Activated T-helper 17 cell treated with anti-CD3 and anti-CD28 coated beads, Interleukin-2, amount 50 U/mL, for 72 hours (primary cell): Measurements from ENCODE around the gene BSND. TPM values are rescaled to one million over a fixed set of nuclear protein-coding genes. Genes with fewer than 3 reads are reported as not detected.
"Not testable (repeated sequence)": the region's sequence is repeated elsewhere in the genome, so short reads cannot be mapped to it uniquely, and the experiment has no call there.

Source experiments
- ATAC-seq: fragments of 150-1000 bp; cut with Tn5 transposase; replicated peaks from 2 replicates; pipeline ENCODE4 v1.10.0; 2021; ENCODE audit warnings: mild to moderate bottlenecking, moderate library complexity
- H3K27ac Mint-ChIP-seq: one replicate; pipeline ENCODE4 v1.8.0; 2022; ENCODE audit warnings: mixed read lengths
- H3K27me3 Mint-ChIP-seq: one replicate; pipeline ENCODE4 v1.8.0; 2022; ENCODE audit warnings: mixed read lengths
- H3K36me3 Mint-ChIP-seq: one replicate; pipeline ENCODE4 v1.8.0; 2022; ENCODE audit warnings: low read depth, mild to moderate bottlenecking, mixed read lengths
- H3K4me1 Mint-ChIP-seq: one replicate; pipeline ENCODE4 v1.8.0; 2022; ENCODE audit warnings: mixed read lengths
- H3K4me3 Mint-ChIP-seq: one replicate; pipeline ENCODE4 v1.8.0; 2022; ENCODE audit warnings: mild to moderate bottlenecking, mixed read lengths
- H3K9me3 Mint-ChIP-seq: one replicate; pipeline ENCODE4 v1.8.0; 2022; ENCODE audit warnings: mixed read lengths
- total RNA-seq, 2 donors: library from RNA; stranded (reverse); gene quantifications; one replicate each; pipeline ENCODE4 v1.2.3, GENCODE V29; 2022

BSND gene
- total RNA-seq: under 1 TPM; 0.05 to 0.06 TPM

- no peak for ATAC-seq
- Mint-ChIP-seq H3K9me3 (no peaks in the 10 kb centered on the region), H3K27ac (no peak within 1 kb of the TSS), H3K36me3 (no peaks in the 10 kb centered on the region), H3K4me3 (no peak within 1 kb of the TSS), H3K4me1 (peaks cover 18% of the 10 kb centered on the region), H3K27me3 (peaks cover 11% of the 10 kb centered on the region)
Observed at GRCh38 chr1:54998677-54999076, at the start of gene BSND. Gene BSND, plus strand, starts transcription at chr1:54998933. Its CDS starts 254 bp downstream, at chr1:54999187.

GRCh38 chr1:54949053-54949452, 49.7 kb upstream of the BSND start:
- Mint-ChIP-seq H3K4me3 (peak overlapping the region; percentile 20), H3K27me3 (no peaks in the 10 kb centered on the region), H3K9me3 (no peaks in the 10 kb centered on the region), H3K27ac (peak overlapping the region; percentile 80), H3K4me1 (peaks cover 27% of the 10 kb centered on the region), H3K36me3 (no peaks in the 10 kb centered on the region)
- ATAC-seq: peak; percentile 73

GRCh38 chr1:54950006-54950368, 48.7 kb upstream of the BSND start:
- peaks cover 24% of the 10 kb centered on the region for H3K4me1 Mint-ChIP-seq
- ATAC-seq: no peak
- no peaks in the 10 kb centered on the region for H3K36me3 Mint-ChIP-seq
- H3K4me3 Mint-ChIP-seq: peak overlapping the region; percentile 20
- no peaks in the 10 kb centered on the region for H3K27me3 Mint-ChIP-seq
- H3K27ac Mint-ChIP-seq: no peak overlapping the region
- no peaks in the 10 kb centered on the region for H3K9me3 Mint-ChIP-seq

- ATAC-seq: peak; percentile 65
- no peak overlapping the region for H3K27ac Mint-ChIP-seq
- H3K4me3 Mint-ChIP-seq: peak overlapping the region; percentile 20
- no peaks in the 10 kb centered on the region for H3K36me3 Mint-ChIP-seq
- peaks cover 18% of the 10 kb centered on the region for H3K4me1 Mint-ChIP-seq
- H3K9me3 Mint-ChIP-seq: no peaks in the 10 kb centered on the region
- H3K27me3 Mint-ChIP-seq: no peaks in the 10 kb centered on the region
Observed at GRCh38 chr1:54950369-54951163, 48.2 kb upstream of the BSND start.

GRCh38 chr1:54951810-54952226, 46.9 kb upstream of the BSND start:
- Mint-ChIP-seq H3K27ac (no peak overlapping the region), H3K4me1 (peaks cover 14% of the 10 kb centered on the region), H3K36me3 (no peaks in the 10 kb centered on the region), H3K9me3 (no peaks in the 10 kb centered on the region), H3K27me3 (no peaks in the 10 kb centered on the region), H3K4me3 (no peak overlapping the region)
- no peak for ATAC-seq

- no peak for ATAC-seq
- Mint-ChIP-seq H3K36me3 (no peaks in the 10 kb centered on the region), H3K27ac (no peak overlapping the region), H3K4me1 (peaks cover 14% of the 10 kb centered on the region), H3K4me3 (no peak overlapping the region), H3K9me3 (peaks cover 9% of the 10 kb centered on the region), H3K27me3 (peaks cover 7% of the 10 kb centered on the region)
Observed at GRCh38 chr1:54952950-54953718, 45.6 kb upstream of the BSND start.

GRCh38 chr1:54953846-54954245, 44.9 kb upstream of the BSND start:
- Mint-ChIP-seq H3K4me3 (no peak overlapping the region), H3K27ac (no peak overlapping the region), H3K4me1 (peaks cover 13% of the 10 kb centered on the region), H3K9me3 (peaks cover 16% of the 10 kb centered on the region), H3K27me3 (peaks cover 10% of the 10 kb centered on the region), H3K36me3 (no peaks in the 10 kb centered on the region)
- ATAC-seq: no peak

GRCh38 chr1:54955359-54955758, 43.4 kb upstream of the BSND start:
- Mint-ChIP-seq H3K9me3 (peaks cover 17% of the 10 kb centered on the region), H3K36me3 (no peaks in the 10 kb centered on the region), H3K27ac (no peak overlapping the region), H3K4me1 (peaks cover 4% of the 10 kb centered on the region), H3K4me3 (no peak overlapping the region), H3K27me3 (peaks cover 12% of the 10 kb centered on the region)
- no peak for ATAC-seq

GRCh38 chr1:54956726-54957125, 42.0 kb upstream of the BSND start:
- no peaks in the 10 kb centered on the region for H3K4me1 Mint-ChIP-seq
- no peaks in the 10 kb centered on the region for H3K36me3 Mint-ChIP-seq
- peaks cover 12% of the 10 kb centered on the region for H3K27me3 Mint-ChIP-seq
- no peak for ATAC-seq
- peaks cover 17% of the 10 kb centered on the region for H3K9me3 Mint-ChIP-seq
- no peak overlapping the region for H3K4me3 Mint-ChIP-seq
- H3K27ac Mint-ChIP-seq: no peak overlapping the region

GRCh38 chr1:54959241-54959640, 39.5 kb upstream of the BSND start:
- Mint-ChIP-seq H3K4me1 (no peaks in the 10 kb centered on the region), H3K9me3 (peaks cover 17% of the 10 kb centered on the region), H3K36me3 (no peaks in the 10 kb centered on the region), H3K4me3 (no peak overlapping the region), H3K27me3 (peaks cover 12% of the 10 kb centered on the region), H3K27ac (no peak overlapping the region)
- no peak for ATAC-seq

- H3K36me3 Mint-ChIP-seq: no peaks in the 10 kb centered on the region
- no peak overlapping the region for H3K27ac Mint-ChIP-seq
- H3K9me3 Mint-ChIP-seq: peaks cover 12% of the 10 kb centered on the region
- H3K27me3 Mint-ChIP-seq: peaks cover 16% of the 10 kb centered on the region
- peak; percentile 31 for ATAC-seq
- no peak overlapping the region for H3K4me3 Mint-ChIP-seq
- H3K4me1 Mint-ChIP-seq: peaks cover 4% of the 10 kb centered on the region
Observed at GRCh38 chr1:54962612-54963395, 35.9 kb upstream of the BSND start.

- not testable (repeated sequence) for H3K36me3 Mint-ChIP-seq
Observed at GRCh38 chr1:54963829-54964228, 34.9 kb upstream of the BSND start.

GRCh38 chr1:54965624-54966340, 33.0 kb upstream of the BSND start:
- Mint-ChIP-seq H3K27me3 (peaks cover 19% of the 10 kb centered on the region), H3K9me3 (no peaks in the 10 kb centered on the region), H3K27ac (peak overlapping the region; percentile 8), H3K4me1 (peaks cover 4% of the 10 kb centered on the region), H3K4me3 (peak overlapping the region; percentile 28), H3K36me3 (no peaks in the 10 kb centered on the region)
- ATAC-seq: peak; percentile 91

More at GRCh38 chr1:54963829-54964228, 34.9 kb upstream of the BSND start:
- H3K4me3 Mint-ChIP-seq, ATAC-seq, H3K9me3 Mint-ChIP-seq, H3K4me1 Mint-ChIP-seq, H3K27ac Mint-ChIP-seq: not testable (repeated sequence)
- peaks cover 11% of the 10 kb centered on the region for H3K27me3 Mint-ChIP-seq

- Mint-ChIP-seq H3K9me3 (no peaks in the 10 kb centered on the region), H3K27ac (no peak overlapping the region), H3K36me3 (no peaks in the 10 kb centered on the region), H3K4me3 (no peak overlapping the region), H3K27me3 (peaks cover 23% of the 10 kb centered on the region), H3K4me1 (peaks cover 10% of the 10 kb centered on the region)
- no peak for ATAC-seq
Observed at GRCh38 chr1:54967372-54967771, 31.4 kb upstream of the BSND start.
